Right atrium auricular region (tissue), 2 donors: ENCODE results near the gene HOXB3. TPM values are rescaled to one million over a fixed set of nuclear protein-coding genes. Genes with fewer than 3 reads are reported as not detected.

Experiments used
- DNase-seq: peaks from one replicate; pipeline ENCODE4 v3.0.0-alpha.2; 2019; ENCODE audit warnings: low spot score
- H3K27ac ChIP-seq, 2 donors: fragments of 200-600 bp; sonication (generic); 1 replicate in 1 of 2; 2 replicates in 1 of 2; pipeline ENCODE4 v1.5.1; 2016 to 2019
- H3K27me3 ChIP-seq, 2 donors: fragments of 200-600 bp; sonication (generic); one replicate each; pipeline versions ENCODE4 v1.5.1 to v1.6.0; 2017 to 2019
- H3K36me3 ChIP-seq: fragments of 200-600 bp; sonication (generic); one replicate; pipeline ENCODE4 v1.5.1; 2016
- H3K4me1 ChIP-seq, 2 donors: fragments of 200-600 bp; sonication (generic); one replicate each; pipeline versions ENCODE4 v1.5.1 to v1.6.0; 2017 to 2019
- H3K4me3 ChIP-seq, 2 donors: fragments of 200-600 bp; sonication (generic); 1 replicate in 1 of 2; 2 replicates in 1 of 2; pipeline ENCODE4 v1.5.1; 2017 to 2019; ENCODE audit warnings: mild to moderate bottlenecking in 1 of 2, moderate library complexity in 1 of 2
- H3K9me3 ChIP-seq, 2 donors: fragments of 200-600 bp; sonication (generic); one replicate each; pipeline ENCODE4 v1.5.1; 2019
- CTCF ChIP-seq, 2 donors: fragments of 200-600 bp; sonication (generic); IDR thresholded peaks; one replicate each; pipeline ENCODE4 v1.5.1; 2019; ENCODE audit warnings: antibody characterized with exemption in 2 of 2
- total RNA-seq, 2 donors: library from RNA; depleted of rRNA; stranded (reverse); fragments of >200 nt; gene quantifications; one replicate each; pipeline ENCODE4 v1.1.0, GENCODE V29; 2016

The HOXB3 gene
- total RNA-seq, 2 donors from 2014 or later = 0.82 to 1.2 TPM

- Histone ChIP-seq H3K9me3 (no peaks in the 10 kb centered on the region), H3K27me3 (peaks cover 0 to 10% of the 10 kb centered on the region in 2 donors), H3K27ac (no peak overlapping the region), H3K36me3 (no peaks in the 10 kb centered on the region), H3K4me3 (no peak overlapping the region), H3K4me1 (peaks cover 0 to 6% of the 10 kb centered on the region in 2 donors)
- DNase-seq = no peak
- TF ChIP-seq CTCF (IDR thresholded peaks at IDR 0.05) = no peak
Measured at GRCh38 chr17:48530208-48530886, 59.7 kb downstream of the HOXB3 start.

- peaks cover 0 to 10% of the 10 kb centered on the region in 2 donors for H3K27me3 ChIP-seq
- H3K4me1 ChIP-seq = peaks cover 0 to 6% of the 10 kb centered on the region in 2 donors
- H3K9me3 ChIP-seq = no peaks in the 10 kb centered on the region
- TF ChIP-seq CTCF (IDR thresholded peaks at IDR 0.05) = no peak
- H3K4me3 ChIP-seq = no peak overlapping the region
- no peak for DNase-seq
- no peaks in the 10 kb centered on the region for H3K36me3 ChIP-seq
- no peak overlapping the region for H3K27ac ChIP-seq
Measured at GRCh38 chr17:48529683-48530009, 60.4 kb downstream of the HOXB3 start.

DNA sequence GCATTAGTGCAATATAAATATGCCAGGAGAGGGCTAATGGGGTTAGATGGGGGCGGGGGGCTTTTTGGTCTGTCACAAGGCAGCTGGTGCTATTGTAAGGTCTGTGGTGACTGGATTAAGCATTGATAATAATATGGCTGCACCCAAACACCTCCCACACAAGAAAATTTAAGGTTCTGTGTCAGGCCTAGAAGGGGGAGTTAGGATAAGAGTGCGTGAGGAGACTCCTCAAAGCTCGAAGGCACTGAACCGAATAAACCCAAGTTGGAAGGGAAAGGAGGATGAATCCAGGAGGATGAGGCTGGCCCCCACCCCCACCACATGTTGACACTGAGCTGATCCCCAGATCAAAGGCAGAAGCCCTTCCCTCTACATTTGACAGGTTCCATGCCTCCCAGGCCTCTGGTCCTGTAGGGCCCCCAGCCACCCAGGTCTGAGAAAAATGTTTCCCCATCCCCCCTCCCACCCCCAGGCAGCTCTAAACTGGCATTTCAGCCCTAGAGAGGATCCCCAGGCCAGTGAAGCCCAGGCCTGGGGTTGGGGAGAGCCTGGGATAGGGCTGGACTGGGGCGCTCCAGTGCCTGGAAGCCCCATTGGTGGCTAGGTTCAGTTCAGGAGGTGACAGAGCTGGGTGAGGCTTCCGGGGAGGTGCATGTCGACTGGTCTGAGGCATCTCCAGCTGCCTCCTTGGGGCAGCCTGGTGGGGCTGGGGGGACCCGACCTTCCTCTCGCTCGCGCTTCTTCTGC, 60.9 kb downstream of the HOXB3 start:
- Histone ChIP-seq H3K36me3 (no peaks in the 10 kb centered on the region), H3K27me3 (peaks cover 0 to 10% of the 10 kb centered on the region in 2 donors), H3K9me3 (no peaks in the 10 kb centered on the region), H3K4me3 (no peak overlapping the region), H3K4me1 (peaks cover 0 to 6% of the 10 kb centered on the region in 2 donors), H3K27ac (no peak overlapping the region)
- no peak for TF ChIP-seq CTCF (IDR thresholded peaks at IDR 0.05)
- DNase-seq = no peak

GRCh38 chr17:48528153-48528935, 61.7 kb downstream of the HOXB3 start:
- Histone ChIP-seq H3K4me3 (no peak overlapping the region), H3K27ac (no peak overlapping the region), H3K4me1 (peaks cover 0 to 6% of the 10 kb centered on the region in 2 donors), H3K27me3 (peaks cover 0 to 10% of the 10 kb centered on the region in 2 donors), H3K9me3 (no peaks in the 10 kb centered on the region), H3K36me3 (no peaks in the 10 kb centered on the region)
- TF ChIP-seq CTCF (IDR thresholded peaks at IDR 0.05) = no peak
- no peak for DNase-seq

- H3K36me3 ChIP-seq = no peaks in the 10 kb centered on the region
- peaks cover 0 to 6% of the 10 kb centered on the region in 2 donors for H3K4me1 ChIP-seq
- no peak overlapping the region for H3K4me3 ChIP-seq
- DNase-seq = no peak
- no peaks in the 10 kb centered on the region for H3K9me3 ChIP-seq
- no peak overlapping the region for H3K27ac ChIP-seq
- peaks cover 0 to 10% of the 10 kb centered on the region in 2 donors for H3K27me3 ChIP-seq
- no peak for TF ChIP-seq CTCF (IDR thresholded peaks at IDR 0.05)
Measured at GRCh38 chr17:48527547-48527932, 62.5 kb downstream of the HOXB3 start.
